HPDE6-E6E7 (cell line): ENCODE measurements around the gene ZFP91.

Experiments
- DNase-seq: peaks from one replicate; pipeline ENCODE4 v3.0.0; 2011; ENCODE audit warnings: missing footprints; ENCODE audit errors: extremely low spot score

ZFP91 gene

DNA sequence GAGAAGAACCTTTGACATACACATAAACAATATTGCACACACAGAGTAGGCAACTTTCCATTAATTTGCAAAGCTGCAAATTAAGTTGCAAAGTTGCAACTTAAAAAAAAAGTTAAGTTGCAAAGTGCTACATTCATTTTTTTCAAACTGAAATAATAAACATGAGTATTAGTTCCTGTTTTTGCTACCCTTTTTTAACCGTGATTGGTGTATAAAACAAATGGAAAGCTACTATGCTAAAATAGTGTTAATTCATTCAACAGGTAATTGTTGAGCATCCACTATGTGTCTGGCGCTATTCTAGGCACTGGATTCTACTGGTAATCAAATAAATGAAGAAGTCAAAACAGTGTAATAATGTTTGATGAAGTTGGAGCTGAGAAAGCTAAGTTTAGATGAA lies 8.1 kb downstream of the ZFP91 start:
- DNase-seq = no peak

DNA sequence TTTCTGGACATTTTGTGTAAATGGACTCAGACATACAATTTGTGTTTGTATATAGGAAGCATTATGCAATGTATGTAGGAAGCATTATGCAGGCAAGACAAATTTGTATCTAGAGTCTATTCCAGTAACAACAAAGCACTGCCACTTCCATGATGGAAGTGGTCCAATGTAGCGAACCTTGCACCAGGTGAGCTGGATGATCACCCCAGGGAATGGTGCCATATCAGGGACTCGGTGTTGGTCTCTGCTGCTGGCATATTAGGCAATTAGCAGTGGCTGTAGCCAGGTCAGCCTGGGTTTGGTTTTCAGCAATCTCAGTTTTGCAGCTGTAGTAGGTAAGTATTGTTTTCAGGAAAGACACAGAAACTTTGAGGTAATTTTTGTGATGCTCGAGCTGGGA lies 12.8 kb downstream of the ZFP91 start:
- DNase-seq = no peak

- no peak for DNase-seq
These were observed 14.1 kb downstream of the ZFP91 start for GRCh38 chr11:58592760-58593472.

DNA sequence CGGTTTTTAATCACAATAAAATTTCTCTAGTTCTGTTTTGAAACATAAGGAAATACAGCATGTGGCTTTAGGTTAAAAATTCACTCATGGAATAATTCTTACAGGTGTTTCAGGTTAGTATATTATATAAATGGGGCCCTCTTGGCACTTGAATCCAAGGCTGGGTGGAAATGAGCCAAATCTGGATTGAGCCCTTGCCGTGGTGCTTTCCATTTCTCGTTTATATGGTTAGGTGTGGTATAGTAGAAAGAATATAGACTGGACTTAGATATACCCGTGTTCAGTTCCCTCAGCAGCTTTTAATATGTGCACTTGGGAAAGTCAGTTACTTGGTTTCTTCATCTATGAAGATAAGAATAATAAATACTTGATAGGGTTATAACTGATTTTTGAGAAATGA lies 16.0 kb downstream of the ZFP91 start:
- DNase-seq = no peak

GRCh38 chr11:58596621-58597020 lies 17.8 kb downstream of the ZFP91 start:
- no peak for DNase-seq

DNA sequence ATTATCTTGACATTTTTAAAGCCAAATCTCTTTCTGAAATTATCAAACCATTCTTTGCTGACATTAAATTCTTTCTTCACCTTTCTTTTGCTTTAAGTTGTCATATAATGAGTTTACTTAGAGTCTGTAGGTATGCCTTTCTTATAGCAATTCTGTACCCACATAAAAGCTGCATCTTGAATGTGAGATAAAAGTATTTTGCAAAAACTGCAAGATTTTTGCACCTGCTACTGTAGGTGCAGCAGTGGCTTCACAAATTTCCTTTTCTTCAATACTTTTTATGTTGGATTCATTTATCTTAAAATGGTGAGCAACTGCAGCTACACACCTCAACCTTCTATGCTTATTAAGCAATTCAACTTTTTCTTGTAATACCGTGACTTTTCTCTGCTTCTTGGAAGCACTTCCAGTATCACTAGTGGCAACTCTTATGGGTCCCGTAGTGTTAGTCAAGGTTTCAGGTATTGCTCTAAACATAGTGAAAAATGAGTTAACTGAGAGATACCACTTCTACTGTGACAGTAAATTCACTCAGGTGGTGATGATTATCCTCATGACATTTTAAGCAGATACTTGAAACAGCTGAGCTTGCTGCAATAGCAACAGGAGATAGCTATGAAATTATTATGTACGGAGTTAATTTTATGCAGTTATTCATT lies 18.8 kb downstream of the ZFP91 start:
- DNase-seq = no peak

DNA sequence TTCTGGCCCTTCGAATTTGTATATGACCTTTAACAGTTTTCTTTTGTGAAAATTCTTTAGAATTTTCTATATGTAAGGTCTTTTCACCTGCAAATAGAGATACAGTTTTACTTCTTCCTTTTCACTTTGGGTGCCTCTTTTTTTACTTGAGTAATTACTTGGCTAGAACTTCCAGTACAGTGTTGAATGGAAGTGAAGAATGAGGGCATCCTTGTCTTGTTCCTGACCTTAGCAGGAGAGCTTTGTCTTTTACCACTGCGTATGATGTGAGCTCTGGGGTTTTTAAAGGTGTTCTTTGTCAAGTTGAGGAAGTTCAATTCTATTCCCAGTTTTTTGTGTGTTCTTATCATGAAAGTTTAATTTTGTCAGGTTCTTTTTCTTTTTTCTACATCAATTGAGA lies 21.6 kb downstream of the ZFP91 start:
- no peak for DNase-seq

- no peak for DNase-seq
These were observed 28.3 kb downstream of the ZFP91 start for GRCh38 chr11:58606930-58607714.

DNA sequence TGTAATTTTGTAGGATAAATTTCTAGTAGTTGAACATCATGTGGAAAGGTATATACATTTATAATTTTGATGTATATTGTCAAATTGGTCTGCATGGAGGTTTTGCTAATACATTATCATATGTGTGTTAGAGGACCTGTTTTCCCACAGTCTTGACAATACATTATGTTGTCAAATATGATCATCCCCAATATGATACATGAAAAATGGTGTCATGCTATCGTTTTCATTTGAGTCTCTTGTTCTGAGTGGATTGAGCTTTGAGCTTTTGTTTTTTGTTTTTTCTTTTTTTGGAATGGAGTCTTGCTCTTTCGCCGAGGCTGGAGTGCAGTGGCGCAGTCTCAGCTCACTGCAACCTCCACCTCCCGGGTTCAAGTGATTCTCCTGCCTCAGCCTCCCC lies 29.5 kb downstream of the ZFP91 start:
- DNase-seq = no peak

- no peak for DNase-seq
These were observed 30.9 kb downstream of the ZFP91 start for GRCh38 chr11:58609723-58610122.

GRCh38 chr11:58613228-58613627 lies 34.4 kb downstream of the ZFP91 start:
- no peak for DNase-seq

GRCh38 chr11:58615559-58615958 lies 36.7 kb downstream of the ZFP91 start:
- DNase-seq = no peak

GRCh38 chr11:58616594-58616993 lies 37.7 kb downstream of the ZFP91 start:
- DNase-seq = no peak

- no peak for DNase-seq
These were observed 39.2 kb downstream of the ZFP91 start for GRCh38 chr11:58617976-58618557.

DNA sequence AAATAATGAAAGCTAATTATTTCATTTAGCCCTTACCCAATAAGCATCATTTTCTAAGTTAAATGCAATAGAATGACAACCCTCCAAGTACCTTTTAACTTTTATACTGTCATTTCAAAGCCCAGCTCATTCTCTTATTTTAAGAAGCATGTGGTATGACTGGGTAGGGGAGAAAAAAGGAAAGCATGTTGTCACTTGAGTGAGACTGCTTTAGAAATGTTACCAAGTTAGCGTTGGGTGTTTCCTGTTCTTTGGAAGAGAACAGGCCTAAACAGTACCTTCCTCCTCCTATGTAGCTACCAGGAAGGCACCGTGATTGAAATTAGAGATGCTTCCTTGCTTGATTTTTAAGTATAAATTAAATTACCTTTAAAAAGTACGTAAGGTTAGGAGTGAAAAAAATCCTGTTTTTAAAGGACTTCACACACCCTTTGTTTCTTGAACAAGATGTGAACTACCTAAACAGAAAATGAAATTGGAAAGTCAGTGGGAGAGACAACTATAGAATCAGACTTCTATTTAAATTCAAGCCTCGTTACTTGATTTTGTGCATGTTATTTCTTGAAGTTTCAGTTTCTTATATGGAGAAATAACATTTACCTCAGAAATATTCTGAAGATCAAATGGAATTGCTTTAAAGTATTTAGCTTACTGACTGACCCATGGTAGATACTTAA lies 42.9 kb downstream of the ZFP91 start:
- no peak for DNase-seq

DNA sequence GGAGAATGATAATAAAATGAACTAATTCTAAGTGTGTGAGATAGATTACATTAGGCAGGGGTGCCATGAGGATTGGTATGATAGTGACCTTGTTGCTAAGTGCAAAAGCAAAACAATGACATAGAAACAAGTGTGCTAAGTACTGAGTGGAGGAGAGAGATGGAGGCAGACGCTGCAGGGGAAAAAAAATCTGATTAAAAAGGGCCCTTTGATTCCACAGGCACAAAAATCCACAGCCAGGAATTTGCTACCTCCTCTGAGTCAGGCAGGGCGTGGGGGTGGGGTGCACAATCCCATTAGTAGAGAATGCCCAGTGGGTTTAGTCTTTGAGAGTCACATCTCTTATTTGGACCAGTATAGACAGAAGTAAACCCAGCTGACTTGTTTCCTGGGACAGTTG lies 43.5 kb downstream of the ZFP91 start, which contains the start of gene CNTF:
Gene CNTF (plus strand): TSS at position 322 of the 400 bp plus-strand sequence. CDS start 88 bp downstream, outside the sequence.
- DNase-seq = no peak

DNA sequence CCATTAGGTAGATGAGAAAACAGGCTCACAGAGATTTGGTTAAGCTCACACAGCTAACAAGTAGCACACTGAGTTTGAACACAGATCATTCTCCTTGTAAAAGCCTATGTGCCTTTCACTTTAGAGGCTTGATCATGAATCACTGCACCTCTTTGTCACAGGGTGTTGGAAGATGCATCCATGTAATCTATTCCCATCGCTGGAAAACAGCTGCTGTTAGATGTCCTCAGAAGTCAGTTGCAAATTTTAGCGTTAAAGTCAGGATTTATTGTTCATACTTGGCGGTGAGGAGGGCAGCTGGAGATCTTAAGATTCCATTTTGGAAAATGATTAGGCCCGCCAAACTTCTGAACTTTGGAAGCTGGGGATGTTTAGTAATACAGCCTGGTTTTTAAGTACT lies 46.2 kb downstream of the ZFP91 start:
- DNase-seq = no peak

GRCh38 chr11:58625826-58626460 lies 47.1 kb downstream of the ZFP91 start:
- DNase-seq = no peak

GRCh38 chr11:58626934-58627483 lies 48.1 kb downstream of the ZFP91 start:
- no peak for DNase-seq

GRCh38 chr11:58628446-58628845 lies 49.6 kb downstream of the ZFP91 start:
- no peak for DNase-seq

- DNase-seq = peak; percentile 33
These were observed 51.0 kb downstream of the ZFP91 start for GRCh38 chr11:58629857-58630256.
